ENCODE results near the gene VWA1. TPM values are rescaled to one million over a fixed set of nuclear protein-coding genes. Genes with fewer than 3 reads are reported as not detected.

The VWA1 gene
- total RNA-seq, 1 donor from 2014 or later, result 58.7 TPM

DNA sequence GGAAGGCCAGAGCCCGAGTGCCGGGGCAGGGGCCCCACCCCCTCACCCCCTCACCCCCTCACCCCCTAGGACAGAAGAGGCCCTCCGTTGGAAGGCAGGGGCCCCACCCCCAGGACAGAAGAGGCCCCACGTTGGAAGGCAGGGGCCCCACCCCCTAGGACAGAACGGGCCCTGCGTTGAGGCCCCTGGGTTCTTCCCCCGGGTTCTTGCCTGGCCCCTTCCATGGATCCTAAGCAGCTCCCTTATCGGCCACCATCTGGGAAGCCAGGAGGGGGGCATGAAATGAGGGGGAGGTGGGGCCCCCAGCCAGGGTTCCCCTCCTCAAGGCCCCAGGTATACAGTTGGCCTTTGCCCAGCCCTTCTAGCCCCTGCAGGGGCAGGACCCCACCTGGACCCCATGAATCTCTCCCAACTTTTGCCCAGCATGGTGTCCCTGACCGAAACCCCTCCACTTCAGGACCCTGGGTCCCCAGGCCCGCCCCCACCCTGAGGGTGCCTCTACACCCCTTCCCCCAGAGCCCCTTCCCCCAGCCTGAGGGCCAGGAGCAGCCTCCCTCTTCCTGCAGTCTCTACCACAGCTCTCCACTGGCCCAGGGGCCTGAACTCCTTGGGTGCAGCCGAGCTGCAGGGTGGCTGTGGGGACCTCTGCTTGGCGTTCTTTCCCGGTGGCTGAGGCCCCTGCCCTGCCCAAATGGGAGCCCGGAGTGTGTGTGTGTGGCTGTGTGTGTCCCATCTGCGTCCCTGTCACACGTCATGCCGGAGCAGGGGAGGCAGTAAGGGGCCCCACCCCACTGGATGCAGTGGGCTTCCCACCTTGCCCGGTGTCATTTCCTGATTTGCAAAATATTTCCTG lies 4.3 kb upstream of the VWA1 start:
- no peak for DNase-seq
- intact Hi-C loops (cut with DNase I), result no loop called here
- Histone ChIP-seq H3K27ac (peak overlapping the region; percentile 89), H3K27me3 (ENCODE audit: low read depth) (peaks cover 11% of the 10 kb centered on the region), H3K9me3 (no peaks in the 10 kb centered on the region), H3K36me3 (no peaks in the 10 kb centered on the region), H3K4me1 (peaks cover 68% of the 10 kb centered on the region), H3K4me3 (peak overlapping the region; percentile 21)
- TF ChIP-seq, protein P1, sequence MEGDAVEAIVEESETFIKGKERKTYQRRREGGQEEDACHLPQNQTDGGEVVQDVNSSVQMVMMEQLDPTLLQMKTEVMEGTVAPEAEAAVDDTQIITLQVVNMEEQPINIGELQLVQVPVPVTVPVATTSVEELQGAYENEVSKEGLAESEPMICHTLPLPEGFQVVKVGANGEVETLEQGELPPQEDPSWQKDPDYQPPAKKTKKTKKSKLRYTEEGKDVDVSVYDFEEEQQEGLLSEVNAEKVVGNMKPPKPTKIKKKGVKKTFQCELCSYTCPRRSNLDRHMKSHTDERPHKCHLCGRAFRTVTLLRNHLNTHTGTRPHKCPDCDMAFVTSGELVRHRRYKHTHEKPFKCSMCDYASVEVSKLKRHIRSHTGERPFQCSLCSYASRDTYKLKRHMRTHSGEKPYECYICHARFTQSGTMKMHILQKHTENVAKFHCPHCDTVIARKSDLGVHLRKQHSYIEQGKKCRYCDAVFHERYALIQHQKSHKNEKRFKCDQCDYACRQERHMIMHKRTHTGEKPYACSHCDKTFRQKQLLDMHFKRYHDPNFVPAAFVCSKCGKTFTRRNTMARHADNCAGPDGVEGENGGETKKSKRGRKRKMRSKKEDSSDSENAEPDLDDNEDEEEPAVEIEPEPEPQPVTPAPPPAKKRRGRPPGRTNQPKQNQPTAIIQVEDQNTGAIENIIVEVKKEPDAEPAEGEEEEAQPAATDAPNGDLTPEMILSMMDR (IDR thresholded peaks at IDR 0.05), result no peak
- ATAC-seq, result no peak

DNA sequence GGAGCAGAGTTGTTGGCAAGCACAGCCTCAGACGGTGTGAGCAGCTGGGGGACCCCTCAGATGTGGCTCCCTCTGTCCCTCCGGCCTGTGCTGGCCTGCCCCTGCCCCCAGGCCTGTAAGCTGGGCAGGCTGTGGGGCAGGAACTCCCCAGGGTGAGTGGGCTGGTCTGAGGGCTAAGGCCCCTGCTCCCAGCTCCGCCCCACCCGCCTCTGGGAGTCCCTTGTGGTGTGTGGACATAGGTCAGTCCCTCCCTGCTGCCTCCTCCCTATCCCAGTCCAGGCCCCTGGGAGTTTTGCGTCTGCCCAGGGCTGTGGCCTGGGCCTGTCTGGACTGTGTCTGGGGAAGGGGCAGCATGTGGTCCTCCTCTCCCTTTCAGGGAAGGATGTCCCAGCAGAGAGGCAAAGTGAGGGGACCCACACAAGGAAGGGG lies 3.6 kb upstream of the VWA1 start:
- peak; percentile 84 for DNase-seq
- Histone ChIP-seq H3K36me3 (no peaks in the 10 kb centered on the region), H3K9me3 (no peaks in the 10 kb centered on the region), H3K4me1 (peaks cover 75% of the 10 kb centered on the region), H3K4me3 (peak overlapping the region; percentile 2), H3K27ac (peak overlapping the region; percentile 89), H3K27me3 (ENCODE audit: low read depth) (peaks cover 16% of the 10 kb centered on the region)
- peak; percentile 49 to 60 for ATAC-seq
- intact Hi-C loops (cut with DNase I), result no loop called here
- TF ChIP-seq, protein P1 (IDR thresholded peaks at IDR 0.05), result no peak

DNA sequence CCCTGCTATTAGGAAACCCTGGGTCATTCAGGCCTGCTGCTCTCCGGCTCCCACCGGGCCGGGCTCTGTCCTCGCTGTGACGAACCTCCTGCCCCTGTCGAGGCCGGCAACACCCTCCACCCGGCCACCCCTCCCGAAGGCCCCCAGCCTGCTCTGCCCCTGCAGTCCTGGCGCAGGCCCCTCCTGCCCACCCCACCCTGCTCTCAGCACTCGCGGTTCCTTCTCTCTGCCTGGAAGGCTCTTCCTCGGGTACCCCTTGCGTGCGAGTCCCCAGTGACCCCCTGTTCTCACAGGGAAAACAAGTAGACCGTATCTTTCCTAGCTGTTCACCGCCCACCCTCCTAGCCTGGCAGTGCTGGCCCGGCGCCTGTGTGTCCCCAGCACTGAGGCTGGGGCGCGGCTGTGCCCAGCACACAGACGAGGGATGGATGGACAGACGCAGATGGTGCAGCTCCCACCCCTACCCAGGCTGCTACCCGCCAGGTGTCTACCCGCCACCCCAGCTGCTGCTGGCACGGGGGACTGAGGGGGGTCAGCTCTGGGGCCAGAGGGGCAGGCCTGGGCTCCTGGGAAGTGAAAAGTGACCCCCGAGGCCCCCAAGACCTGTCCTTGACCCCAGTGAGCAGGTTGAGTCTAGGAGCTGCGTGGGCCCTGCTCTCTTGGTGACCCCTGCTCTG lies 3.1 kb upstream of the VWA1 start:
- ATAC-seq, result no peak
- intact Hi-C loops (cut with DNase I), result no loop called here
- DNase-seq, result no peak
- Histone ChIP-seq H3K27ac (peak overlapping the region; percentile 89), H3K27me3 (ENCODE audit: low read depth) (peaks cover 16% of the 10 kb centered on the region), H3K4me3 (peak overlapping the region; percentile 9), H3K9me3 (no peaks in the 10 kb centered on the region), H3K4me1 (peaks cover 80% of the 10 kb centered on the region), H3K36me3 (no peaks in the 10 kb centered on the region)
- TF ChIP-seq, protein P1 (IDR thresholded peaks at IDR 0.05), result no peak

DNA sequence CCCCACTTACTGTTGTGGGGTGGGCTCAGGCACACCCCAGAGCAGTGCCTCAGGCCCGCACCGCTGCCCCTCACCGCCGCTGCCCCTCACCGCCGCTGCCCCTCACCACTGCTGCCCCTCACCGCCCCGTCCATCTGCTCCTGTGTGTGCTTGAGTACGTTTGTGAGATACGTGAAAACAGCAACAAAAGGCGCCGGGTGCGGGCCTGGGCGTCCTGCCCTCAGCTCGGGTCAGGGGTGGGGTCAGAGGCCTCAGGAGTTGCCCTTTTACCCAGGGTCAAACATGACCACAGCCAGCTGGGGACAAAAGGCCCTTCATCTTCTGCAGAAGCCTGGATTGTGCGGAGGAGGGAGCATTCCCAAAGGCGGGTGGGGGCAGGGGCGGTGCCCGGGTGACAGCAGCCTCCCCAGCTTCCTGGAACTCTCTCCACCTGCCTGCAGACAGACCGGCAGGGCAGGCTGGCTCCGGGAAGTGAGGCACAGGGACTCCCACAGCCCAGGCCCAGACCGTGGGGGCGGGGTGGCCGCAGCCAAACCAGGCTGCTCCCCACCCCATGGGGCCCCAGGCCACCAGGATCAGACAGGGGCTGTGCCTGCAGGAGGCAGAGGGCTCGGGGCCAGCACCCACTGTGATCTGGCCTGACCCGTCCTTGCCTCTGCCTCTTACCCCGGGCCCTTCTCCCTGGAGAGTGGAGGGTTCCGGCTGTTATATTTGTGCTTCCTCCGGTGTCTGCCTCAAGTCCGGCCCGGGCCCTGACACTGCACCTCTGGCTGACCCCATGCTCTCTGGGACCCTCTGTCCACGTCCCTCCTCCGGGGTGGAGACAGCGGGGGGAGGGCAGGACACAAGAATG lies 2.3 kb upstream of the VWA1 start:
- TF ChIP-seq, protein P1 (IDR thresholded peaks at IDR 0.05), result no peak
- intact Hi-C loops (cut with DNase I), result no loop called here

DNA sequence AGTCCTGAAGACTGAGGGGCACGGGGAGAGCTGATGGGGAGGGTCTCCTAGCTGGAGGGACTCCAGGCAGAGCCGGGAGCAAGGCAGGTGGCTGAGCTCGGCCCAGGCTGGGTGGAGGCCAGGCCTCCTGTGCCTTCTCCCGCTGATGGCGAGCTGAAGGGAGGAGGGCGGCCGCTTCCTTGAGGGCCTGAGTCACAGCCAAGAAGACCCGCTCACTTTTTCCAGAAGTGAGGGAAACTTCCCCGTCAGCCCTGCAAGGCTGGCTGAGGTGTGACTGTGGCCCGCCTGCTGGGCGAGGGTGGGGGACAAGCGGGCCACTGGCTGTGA lies 1.7 kb upstream of the VWA1 start:
- no peak for DNase-seq
- Histone ChIP-seq H3K9me3 (no peaks in the 10 kb centered on the region), H3K27me3 (ENCODE audit: low read depth) (peaks cover 16% of the 10 kb centered on the region), H3K4me3 (peak overlapping the region; percentile 28), H3K4me1 (peaks cover 93% of the 10 kb centered on the region), H3K27ac (peak overlapping the region; percentile 89), H3K36me3 (no peaks in the 10 kb centered on the region)
- TF ChIP-seq, protein P1 (IDR thresholded peaks at IDR 0.05), result no peak
- intact Hi-C loops (cut with DNase I), result no loop called here
- peak; percentile 4 to 51 for ATAC-seq

More for the DNA sequence above, 2.3 kb upstream of the VWA1 start:
- DNase-seq (peak; percentile 94), ATAC-seq (peak; percentile 78 to 79)
- Histone ChIP-seq H3K27me3 (ENCODE audit: low read depth) (peaks cover 16% of the 10 kb centered on the region), H3K9me3 (no peaks in the 10 kb centered on the region), H3K4me3 (peak overlapping the region; percentile 28), H3K4me1 (peaks cover 88% of the 10 kb centered on the region), H3K27ac (peak overlapping the region; percentile 89), H3K36me3 (no peaks in the 10 kb centered on the region)

Data from lower lobe of right lung (tissue), 2 donors.